ENCODE results near the gene PDE4D.

GRCh38 chr5:59604111-59604510 is 289.4 kb downstream of the PDE4D start:
- TF ChIP-seq CTCF (IDR thresholded peaks at IDR 0.05) (no peak), POLR2A (IDR thresholded peaks at IDR 0.05) (no peak)

Measured in heart left ventricle (tissue), 13 donors.